Embryonic facial prominence (tissue), 1 donor: ENCODE results near the gene CCNB2.

Experiments
- DNase-seq: peaks from one replicate; pipeline ENCODE4 v3.0.0-alpha.2; 2016; ENCODE audit errors: extremely low spot score

Gene CCNB2

DNA sequence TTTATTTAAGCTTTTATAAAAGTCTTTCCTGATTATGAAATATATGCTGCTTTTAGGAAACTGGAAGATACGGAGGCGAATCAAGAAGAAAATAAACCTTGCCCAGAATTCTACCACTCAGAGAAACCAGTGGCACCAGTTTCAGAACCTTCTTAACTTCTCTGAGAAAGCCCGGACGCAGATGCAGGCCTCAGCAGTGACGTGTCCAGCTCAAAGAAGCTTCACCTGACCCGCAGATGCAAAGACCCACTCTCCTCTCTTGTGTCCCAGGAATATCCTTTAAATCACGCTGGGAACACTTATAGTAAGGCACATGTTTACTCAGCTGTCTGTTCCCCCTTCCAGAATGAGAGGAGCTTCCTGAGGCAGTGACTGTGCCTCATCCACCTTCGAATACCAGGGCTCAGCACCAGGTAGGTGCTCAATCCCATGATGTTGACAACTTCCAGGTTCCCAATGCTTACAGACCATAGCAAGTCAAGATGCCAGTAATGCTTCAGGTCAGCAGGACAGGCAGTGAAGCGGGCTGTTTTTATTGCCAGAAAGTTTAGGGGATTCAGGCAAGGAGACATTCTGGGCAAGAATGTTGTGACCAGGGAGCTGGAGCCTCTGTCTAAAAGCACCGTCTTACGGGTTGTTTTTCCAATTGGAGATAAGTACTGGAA is 61.8 kb downstream of the CCNB2 start:
- no peak for DNase-seq

- no peak for DNase-seq
Measured at GRCh38 chr15:59168536-59168935, 63.6 kb downstream of the CCNB2 start.

DNA sequence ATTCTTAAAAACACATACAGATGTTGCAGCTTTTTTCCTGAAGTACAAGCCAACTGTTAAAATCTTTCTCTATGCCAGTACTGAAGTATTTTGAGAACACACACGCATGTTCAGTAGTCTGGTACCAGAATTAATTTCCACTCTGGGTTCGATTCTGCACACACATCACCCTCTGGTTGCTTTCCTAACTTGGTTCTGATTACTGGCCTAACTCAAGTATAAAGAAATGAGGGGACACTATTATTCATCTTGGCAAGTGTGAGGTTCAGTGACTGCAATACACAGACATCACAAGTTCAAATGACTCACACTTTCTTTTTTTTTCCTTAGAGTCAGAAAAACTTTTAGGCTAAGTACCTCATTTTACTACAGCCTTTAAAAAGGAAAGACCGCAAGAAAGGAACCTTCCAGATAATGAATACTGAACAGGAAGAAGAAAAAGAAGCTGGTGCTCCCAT is 64.3 kb downstream of the CCNB2 start:
- DNase-seq, result no peak

DNA sequence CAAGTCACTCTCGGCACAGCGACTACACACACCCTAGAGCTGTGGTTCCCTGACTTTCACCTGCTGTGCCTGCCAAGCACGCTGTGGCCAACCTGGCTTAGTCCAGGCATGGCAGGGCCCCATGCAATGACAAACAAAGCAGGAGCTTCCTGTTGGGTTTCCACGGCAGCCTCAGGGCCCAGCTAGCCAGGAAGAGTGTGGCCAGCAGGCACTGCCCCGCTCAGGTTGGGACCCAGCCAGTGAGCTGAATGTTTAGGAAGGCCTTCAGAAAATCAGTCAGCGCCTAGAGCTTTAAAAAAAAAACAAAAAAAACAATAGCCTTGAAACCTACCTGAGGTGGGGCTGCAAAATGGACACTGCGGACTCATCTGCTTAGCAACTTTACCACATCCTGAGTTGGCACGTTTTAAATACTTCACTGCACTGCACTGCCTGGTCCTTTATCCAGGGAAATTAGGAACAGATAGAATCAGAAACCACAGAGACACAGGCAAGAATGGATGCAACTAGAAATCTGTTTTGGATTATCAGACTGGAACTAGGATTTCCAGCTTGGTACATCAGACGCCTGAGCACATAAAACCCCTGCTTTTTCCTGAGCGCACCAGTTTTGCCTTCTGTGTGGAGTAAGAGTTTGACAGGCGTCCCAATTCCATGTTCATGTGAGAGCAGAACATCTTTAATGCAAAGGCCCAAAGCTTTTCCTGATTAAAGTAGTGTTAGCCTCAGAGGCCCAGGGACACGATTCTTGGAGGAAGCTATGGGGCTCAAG is 65.5 kb downstream of the CCNB2 start:
- peak; percentile 37 for DNase-seq

- no peak for DNase-seq
Measured at GRCh38 chr15:59171067-59171397, 66.1 kb downstream of the CCNB2 start.

GRCh38 chr15:59172289-59172901 is 67.4 kb downstream of the CCNB2 start:
- DNase-seq, result no peak

DNA sequence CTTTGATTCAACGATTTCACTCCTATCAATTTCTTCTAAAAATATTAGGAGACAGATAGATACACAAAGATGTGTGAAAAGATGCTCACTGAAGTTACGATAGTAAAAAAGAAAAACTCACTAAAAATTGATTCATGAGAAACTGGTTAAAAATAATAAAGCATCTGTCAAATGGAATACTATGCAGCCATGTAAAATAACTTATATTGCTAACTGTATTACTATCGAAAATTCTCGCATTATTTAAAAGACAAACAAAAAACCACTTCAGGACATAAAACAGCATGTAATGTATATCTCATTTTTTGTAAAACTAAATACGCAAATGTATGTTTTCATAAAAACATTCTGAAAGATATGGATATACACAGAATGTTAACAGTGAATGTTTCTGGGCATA is 68.2 kb downstream of the CCNB2 start:
- no peak for DNase-seq

- DNase-seq, result no peak
Measured at GRCh38 chr15:59174151-59174834, 69.3 kb downstream of the CCNB2 start.
